ENCODE data around the gene RGPD8. TPM values are rescaled to one million over a fixed set of nuclear protein-coding genes. Genes with fewer than 3 reads are reported as not detected.

The RGPD8 gene
- total and polyA plus RNA-seq, 10 of the 15 experiments (the other 5 are each of a cell fraction or from before 2014, with no cell fraction given) = 0.24 to 9.6 (median 4.2) TPM

DNA sequence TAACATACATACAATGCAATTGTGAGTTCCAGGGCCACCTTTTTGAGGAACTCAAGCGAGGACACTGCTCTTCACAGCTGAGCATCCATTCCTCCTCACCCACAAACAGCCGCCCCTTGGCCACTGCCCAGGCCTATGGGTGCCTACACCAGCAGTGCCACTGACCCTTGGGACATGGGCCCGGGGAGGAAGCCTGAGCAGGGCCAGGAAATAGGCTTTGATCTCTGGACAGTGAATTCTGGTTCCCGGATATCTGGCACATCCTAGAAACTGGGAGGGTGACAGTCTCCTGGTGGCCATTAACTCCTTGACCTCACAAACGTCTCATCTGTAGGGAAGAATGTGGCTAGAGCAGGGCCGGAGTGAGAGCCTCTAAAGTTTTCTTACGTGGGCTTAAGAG lies 43.0 kb upstream of the RGPD8 start:
- H3K27me3 ChIP-seq (replicated peaks in 1 of 2; ENCODE audit: control insufficient read depth in 2 of 2, insufficient read depth in 2 of 2, low read length in 1 of 2) = no peaks in the 10 kb centered on the region
- no peak overlapping the region for H3K4me3 ChIP-seq
- 48% methylated on average over 7 of the region's 7 CpGs for WGBS (ENCODE audit: insufficient coverage, insufficient replicate concordance, low lambda C conversion rate, missing lambda C conversion rate)
- no TSS peak for BruUV-seq (replicated peaks)
- no peak overlapping the region for H3K4me2 ChIP-seq (ENCODE audit: control insufficient read depth, insufficient read depth)
- DNase-seq (ENCODE audit: low read depth, low spot score) (no peak), ATAC-seq (no peak), FAIRE-seq (no peak)
- no peaks in the 10 kb centered on the region for H3K79me2 ChIP-seq (ENCODE audit: control insufficient read depth, insufficient read depth, low read length)
- in situ Hi-C loops (cut with MboI) = no loop called here
- ChIA-PET SMC1A (ENCODE audit: uncharacterized antibody, unreplicated experiment) (interaction anchor here (0.6 kb wide), 1 partner anchor 107 kb away, joined by 3 read pairs; no protein-coding TSS in a partner anchor), RAD21 (ENCODE audit: unreplicated experiment) (no interaction called here), CTCF (interaction anchor here (0.6 kb wide), 1 partner anchor 255 kb away, joined by 3 read pairs; no protein-coding TSS in a partner anchor), POLR2A (no interaction called here)
- no peak overlapping the region for H3K27ac ChIP-seq (ENCODE audit: control insufficient read depth, insufficient read depth)
- H3K36me3 ChIP-seq (ENCODE audit: control insufficient read depth in 2 of 2, insufficient read depth in 2 of 2, low read length in 1 of 2) = no peaks in the 10 kb centered on the region
- H3K9me3 ChIP-seq (replicated peaks; ENCODE audit: control insufficient read depth, insufficient read depth, low read length) = no peaks in the 10 kb centered on the region
- intact Hi-C loops (cut with micrococcal nuclease; ENCODE audit: unreplicated experiment) = no loop called here
- H4K20me1 ChIP-seq (ENCODE audit: control insufficient read depth, insufficient read depth) = no peaks in the 10 kb centered on the region
- no peak overlapping the region for H3K9ac ChIP-seq (ENCODE audit: control insufficient read depth, insufficient read depth, low read length)
- peaks cover 3% of the 10 kb centered on the region for H3K4me1 ChIP-seq (ENCODE audit: control insufficient read depth, insufficient read depth, low read length)
- no peak overlapping the region for H2AFZ ChIP-seq (ENCODE audit: control insufficient read depth, low read depth, low read length)
- TF ChIP-seq MXI1 (IDR thresholded peaks at IDR 0.05; ENCODE audit: low read depth, low read length) (no peak), CUX1 (IDR thresholded peaks at IDR 0.05; ENCODE audit: insufficient replicate concordance, low read depth, low read length) (no peak), SMARCA5 (IDR thresholded peaks at IDR 0.05) (no peak), FOXM1 (IDR thresholded peaks at IDR 0.05; ENCODE audit: low read depth, low read length) (no peak), ZBTB33 (IDR thresholded peaks at IDR 0.05) (no peak), NBN (IDR thresholded peaks at IDR 0.05) (no peak), BRCA1 (IDR thresholded peaks at IDR 0.05; ENCODE audit: low read depth, low read length) (no peak), CHD4 (IDR thresholded peaks at IDR 0.05) (no peak), E2F4 (IDR thresholded peaks at IDR 0.05; ENCODE audit: low read depth, low read length) (no peak), CEBPZ (IDR thresholded peaks at IDR 0.05; ENCODE audit: low read depth, low read length) (no peak), MYB (IDR thresholded peaks at IDR 0.05; ENCODE audit: borderline replicate concordance, low read depth, low read length) (no peak)
- TF ChIP-seq, protein P1, sequence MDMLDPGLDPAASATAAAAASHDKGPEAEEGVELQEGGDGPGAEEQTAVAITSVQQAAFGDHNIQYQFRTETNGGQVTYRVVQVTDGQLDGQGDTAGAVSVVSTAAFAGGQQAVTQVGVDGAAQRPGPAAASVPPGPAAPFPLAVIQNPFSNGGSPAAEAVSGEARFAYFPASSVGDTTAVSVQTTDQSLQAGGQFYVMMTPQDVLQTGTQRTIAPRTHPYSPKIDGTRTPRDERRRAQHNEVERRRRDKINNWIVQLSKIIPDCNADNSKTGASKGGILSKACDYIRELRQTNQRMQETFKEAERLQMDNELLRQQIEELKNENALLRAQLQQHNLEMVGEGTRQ (IDR thresholded peaks at IDR 0.05; ENCODE audit: borderline replicate concordance, low read depth, low read length) = no peak

Data from GM12878 (cell line).